Stimulated activated CD8-positive, alpha-beta memory T cell treated with anti-CD3 and anti-CD28 coated beads, Interleukin-15, amount 100 ng/mL, for 48 hours (primary cell): ENCODE data around the gene RBBP8.
"Not testable (repeated sequence)": the region's sequence is repeated elsewhere in the genome, so short reads cannot be mapped to it uniquely, and the experiment has no call there.

ENCODE experiments used
- DNase-seq, 2 donors: peaks; one replicate each; pipeline ENCODE4 v3.0.0-alpha.2; 2020; ENCODE audit warnings: low read depth in 2 of 2

RBBP8 gene

DNA sequence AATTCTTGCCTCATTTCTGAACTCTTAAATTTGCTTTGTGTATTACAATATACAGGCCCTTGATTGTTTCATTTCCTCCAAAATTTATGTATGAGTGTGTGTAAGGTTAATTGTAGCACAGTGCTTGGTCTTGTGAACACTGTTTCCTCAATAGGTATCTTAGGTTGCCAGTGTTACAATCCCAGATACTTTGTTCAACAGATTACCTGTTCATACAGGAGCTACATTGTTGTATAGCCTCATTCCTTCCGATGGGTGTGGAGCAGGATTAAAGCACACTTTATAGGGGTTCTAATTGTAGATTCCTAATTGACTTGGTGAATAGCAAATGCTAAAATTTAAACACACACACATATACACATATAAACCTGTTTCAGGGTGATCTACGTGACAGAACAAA, 10.7 kb downstream of the RBBP8 start:
- no peak for DNase-seq

DNA sequence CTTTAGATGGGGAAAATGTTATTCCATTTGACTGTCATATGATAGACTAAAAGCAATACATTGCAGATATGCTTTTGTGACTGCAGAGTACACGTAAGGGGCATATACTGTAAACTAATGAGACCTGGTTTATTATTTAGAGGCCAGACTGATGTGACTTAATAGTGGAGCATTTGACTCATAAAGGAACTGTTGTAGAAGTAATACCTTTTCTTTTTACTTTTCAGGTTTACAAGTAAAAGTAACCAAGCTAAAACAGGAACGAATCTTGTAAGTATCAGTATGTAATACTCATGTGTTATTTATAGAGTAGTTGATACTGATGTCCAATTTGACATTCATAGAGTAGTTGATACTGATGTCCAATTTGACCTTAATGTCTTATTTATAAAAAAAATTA, 13.1 kb downstream of the RBBP8 start:
- DNase-seq = no peak

DNA sequence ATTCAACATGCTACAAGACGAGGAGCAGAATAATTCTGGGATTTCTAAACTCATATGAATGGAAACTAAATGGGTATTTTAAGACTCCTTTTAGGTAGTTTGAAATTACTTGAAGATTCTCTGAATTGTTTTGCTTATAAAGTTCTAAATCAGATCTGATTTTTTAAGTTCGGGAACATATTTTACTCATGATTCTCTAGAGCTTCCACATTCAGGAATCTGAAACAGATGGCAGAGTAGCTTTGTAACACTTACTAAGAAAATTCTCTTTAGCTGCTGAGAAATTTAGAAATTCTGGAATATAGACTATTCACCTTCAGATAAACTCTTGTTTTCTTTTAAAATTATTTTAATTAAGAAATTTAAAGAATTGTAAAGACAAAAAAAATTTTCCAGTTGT, 13.7 kb downstream of the RBBP8 start:
- DNase-seq = no peak

DNA sequence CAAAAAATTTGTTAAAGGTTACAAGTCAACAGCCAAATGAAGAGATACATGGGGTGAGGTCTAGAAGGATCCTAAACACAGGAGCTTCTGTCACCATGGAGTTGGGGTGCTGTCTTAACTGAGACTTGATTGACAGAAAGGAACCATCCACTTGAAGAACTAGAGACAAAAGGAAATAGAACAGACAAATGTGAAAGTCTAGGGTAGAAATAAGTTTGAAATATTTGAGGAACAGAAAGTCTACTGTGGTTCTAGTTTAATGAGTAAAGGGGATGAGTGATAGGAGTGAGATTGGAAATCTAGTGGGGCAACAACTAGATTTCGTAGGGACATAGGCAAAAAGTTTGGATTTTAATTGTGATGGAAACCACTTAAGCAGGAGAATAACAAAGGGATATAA, 18.7 kb downstream of the RBBP8 start:
- no peak for DNase-seq

DNA sequence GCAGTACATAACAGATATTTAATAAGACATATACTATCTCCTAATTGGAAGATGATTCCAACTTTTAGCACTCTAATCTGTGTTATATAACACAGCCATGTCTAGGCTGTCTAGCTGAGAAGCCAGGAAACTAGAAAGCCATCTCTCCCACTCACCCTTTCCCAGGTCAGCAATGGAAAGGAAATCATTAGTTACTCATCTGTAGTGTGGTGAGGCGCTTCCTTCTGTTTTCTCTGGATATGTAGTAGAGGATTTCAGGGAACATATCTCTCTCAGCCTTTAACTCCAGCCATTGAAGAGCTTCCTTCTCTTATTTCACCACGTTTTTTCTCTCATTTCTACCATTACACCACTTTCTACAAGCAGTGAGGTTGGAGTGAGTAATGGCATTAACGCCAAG, 19.4 kb downstream of the RBBP8 start:
- DNase-seq = no peak

DNA sequence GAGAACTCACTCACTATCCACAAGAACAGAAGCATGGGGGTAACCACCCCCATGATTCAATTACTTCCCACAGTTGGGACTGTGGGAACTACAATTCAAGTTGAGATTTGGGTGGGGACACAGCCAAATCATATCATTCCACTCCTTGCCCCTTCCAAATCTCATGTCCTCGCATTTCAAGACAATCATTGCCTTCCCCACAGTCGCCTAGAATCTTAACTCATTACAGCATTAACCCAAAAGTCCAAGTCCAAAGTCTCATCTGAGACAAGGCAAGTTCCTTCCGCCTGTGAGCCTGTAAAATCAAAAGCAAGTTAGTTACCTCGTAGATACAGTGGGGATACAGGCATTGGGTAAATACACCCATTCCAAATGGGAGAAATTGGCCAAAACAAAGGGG, 20.9 kb downstream of the RBBP8 start:
- DNase-seq = not testable (repeated sequence)

DNA sequence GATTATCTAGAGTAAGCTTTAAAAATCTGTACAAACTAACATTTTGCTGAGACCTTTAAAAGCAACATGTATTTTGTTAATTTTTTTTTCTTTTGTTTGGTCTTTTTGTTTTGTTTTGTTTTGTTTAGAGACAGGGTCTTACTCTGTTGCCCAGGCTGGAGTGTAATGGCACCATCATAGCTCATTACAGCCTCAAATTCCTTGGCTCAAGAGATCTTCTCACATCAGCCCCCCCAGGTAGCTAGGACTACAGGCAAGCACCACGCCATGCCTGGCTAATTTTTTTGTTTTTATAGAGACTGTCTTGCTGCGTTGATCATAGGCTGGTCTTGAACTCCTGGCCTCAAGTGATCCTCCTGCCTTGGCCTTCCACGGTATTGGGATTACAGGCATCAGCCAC, 23.1 kb downstream of the RBBP8 start:
- DNase-seq = no peak

DNA sequence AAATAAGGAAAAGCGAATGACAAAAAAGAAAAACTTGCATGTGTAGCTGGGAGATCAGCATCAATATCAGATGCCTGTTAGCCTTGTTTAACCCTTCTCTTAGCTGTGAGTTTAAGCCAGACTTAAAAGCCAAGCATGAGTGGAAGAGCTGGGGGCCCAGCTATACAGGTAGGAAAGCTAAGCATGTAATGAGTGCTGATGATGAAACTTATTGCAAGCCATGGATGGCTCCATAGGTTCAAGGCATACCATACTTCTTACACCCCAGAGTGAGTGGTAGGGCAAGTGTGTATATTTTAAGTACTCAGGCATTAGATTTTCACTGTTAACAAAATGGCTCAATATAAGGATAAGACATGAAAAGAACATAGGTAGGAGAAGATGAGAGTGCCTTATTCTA, 28.0 kb downstream of the RBBP8 start:
- DNase-seq = no peak

DNA sequence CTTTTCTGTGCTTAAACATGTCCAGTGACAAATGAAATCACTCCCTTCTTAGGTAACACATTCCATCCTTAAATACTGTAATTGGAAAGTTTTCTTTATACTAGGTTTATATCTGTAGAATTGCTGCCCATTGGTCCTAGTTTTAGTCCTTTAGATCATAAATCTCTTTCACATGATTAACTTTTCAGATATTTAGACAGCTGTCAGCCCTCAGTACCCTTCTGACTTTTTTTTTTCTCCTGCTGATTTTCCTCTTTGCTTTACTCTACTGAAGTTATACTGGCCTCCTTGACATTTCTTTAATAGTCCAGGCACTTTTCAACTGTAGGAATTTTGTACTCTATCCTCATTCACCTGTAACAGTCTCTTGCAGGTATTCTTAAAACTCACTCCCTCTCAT, 28.9 kb downstream of the RBBP8 start:
- no peak for DNase-seq

DNA sequence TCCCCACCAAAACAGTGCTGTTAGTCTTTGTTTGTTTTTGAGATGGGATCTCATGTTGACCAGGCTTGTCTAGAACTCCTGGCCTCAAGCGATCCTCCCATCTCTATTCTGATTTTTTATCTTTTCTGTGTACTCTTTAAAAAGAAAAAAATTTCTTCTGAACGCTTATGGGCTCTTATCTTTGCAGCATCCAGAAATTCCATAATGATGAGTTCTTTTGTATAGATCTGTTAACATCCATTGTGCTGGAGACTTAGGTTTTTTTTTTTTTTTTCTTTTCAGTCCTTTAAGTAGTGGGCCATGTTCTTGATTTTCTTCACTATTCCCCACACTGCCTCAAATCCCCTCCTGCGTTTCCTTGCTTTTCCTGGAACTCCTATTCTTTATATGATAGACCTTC, 31.0 kb downstream of the RBBP8 start:
- no peak for DNase-seq

DNA sequence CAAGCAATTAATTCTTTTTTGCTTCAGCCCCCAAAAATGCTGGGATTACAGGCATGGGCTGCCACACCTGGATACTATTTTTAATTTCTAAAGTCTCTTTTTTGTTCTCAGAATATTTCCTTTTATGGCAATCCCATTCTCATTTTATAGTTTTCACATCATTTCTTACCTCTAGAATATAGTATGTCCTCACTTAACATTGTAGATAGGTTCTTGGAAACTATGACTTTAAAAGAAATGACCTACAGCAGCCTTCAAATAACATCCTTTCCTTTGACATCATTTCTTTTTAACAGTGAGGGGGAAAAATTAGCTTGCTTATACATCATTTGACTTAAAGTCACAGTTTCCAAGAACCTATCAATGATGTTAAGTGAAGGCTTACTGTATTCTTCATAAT, 31.6 kb downstream of the RBBP8 start:
- no peak for DNase-seq

DNA sequence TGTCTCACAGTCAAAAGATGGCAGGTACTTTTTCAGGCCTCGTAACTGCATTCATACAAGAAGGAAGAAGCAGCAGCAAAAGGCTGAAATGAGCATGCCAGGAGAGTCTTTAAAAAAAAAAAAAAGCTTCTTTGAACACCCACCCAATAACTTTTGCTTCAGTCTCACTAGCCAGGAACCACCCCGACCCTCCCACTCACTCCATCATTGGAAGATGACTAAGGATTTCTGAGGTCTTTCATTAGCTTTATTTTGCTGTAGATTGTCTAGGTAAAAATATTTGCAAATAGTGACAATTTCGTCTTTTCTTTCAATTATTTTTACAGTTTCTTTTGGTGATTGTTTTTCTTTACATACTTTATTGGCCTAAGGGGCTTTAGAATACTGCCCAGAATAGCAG, 37.9 kb downstream of the RBBP8 start:
- DNase-seq = no peak

DNA sequence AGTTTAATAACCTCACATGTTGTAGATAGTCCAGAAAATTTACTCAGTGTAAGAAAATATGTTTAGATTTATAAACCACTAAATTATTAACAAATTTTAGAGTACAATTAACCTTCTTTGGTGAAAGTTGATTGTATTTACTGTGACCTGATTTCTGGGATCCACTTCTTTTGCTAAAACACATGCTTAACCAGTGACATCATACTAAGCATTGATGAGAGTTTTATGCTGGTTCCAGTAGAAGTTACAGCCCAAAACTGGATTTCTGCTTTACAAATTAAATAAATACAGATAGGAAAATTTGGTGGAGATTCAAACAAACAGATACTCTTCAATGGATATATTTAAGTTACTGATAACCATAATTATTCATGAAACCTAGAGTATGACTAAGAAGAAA, 40.9 kb downstream of the RBBP8 start:
- DNase-seq = no peak

DNA sequence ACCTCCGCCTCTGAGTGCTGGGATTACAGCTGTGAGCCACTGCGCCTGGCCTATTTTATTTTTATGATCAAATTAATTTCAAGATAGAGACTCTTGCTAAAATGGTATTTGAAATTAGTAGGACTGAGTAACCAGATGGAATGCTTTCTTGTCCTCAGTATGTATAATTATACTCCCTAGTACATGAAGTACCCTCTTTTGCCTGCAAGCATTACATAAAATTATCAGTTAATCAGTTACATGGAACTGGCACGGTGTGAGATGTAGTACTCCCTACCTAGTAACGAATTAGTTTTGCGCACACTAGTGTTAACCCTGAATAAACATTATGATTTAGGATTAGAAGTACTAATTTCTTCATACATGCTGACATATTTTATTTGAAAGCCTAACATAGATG, 41.6 kb downstream of the RBBP8 start:
- DNase-seq = no peak

DNA sequence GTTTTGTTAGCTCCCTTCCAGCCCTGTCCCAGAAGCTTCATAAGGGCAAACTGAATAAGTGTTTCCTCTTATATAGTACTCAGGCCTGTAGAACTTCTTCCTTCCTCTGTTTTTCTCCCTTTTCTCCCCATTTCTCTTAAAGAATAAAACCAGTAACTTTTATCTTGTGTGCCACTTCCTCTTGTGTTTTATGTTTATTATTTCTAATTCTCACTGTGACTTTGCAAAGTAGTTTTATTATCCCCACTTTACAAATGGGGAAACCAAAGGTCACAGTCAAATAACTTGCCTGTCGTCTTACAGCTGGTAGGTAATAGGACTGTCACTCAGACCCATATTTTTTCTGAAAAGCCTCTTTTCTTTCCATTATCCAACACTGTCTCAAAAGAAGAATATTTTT, 42.4 kb downstream of the RBBP8 start:
- no peak for DNase-seq

DNA sequence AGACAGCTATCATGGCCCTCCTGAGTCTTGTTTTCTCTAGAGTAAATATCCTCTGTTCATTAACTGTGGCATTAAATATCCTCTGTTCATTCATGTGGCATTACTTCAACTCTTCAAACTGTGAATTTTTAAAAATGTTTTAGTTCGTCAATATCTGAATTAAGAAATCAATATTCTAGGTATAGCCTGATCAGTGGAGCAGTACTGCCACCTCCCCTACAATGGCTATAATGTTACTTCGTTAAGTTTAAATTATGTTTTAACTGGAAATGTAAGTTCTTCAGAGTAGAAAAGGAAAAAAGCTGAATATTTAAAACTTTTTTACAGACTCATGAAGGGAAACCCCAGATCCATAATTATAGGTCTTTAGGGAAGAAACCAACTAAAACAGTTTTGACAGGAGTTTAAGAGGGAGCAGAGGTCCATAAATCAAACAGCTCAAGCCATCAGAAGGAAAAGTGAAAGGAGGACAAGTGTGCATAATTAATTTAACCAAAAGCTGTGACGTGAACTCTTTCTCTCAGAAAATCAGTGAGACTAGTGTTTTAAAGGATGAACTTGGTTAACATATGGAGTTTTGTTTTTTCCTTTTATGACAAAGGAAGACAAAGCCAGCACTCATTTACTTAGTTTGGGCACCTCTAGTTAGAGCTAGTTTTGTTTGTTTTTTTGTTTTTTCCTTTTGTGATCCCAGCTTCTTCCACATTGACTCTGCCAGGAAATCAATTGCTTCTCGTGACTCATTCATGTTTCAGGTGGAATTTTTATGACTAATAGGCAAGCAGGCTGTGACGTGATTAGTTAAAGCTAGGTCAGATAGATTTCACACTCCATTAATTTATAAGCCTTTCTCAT, 44.9 kb downstream of the RBBP8 start:
- no peak for DNase-seq

DNA sequence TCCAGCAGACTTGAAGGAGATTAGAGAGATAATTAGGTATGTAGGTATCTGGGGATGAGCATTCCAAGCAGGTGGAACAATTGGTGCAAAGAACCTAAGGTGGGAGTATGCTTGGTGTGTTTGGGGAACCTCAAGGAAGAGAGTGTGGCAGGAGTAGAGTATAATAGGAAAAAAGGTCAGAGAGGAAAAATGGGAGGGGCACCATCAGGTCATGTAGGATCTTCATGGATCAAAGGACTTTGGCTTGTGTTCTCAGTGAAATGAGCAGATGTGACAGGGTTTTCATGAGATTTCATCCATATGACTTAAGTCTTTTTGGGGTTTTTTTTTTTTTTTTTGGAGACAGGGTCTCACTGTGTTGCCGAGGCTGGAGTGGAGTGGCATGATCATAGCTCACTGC, 47.3 kb downstream of the RBBP8 start:
- DNase-seq = no peak

DNA sequence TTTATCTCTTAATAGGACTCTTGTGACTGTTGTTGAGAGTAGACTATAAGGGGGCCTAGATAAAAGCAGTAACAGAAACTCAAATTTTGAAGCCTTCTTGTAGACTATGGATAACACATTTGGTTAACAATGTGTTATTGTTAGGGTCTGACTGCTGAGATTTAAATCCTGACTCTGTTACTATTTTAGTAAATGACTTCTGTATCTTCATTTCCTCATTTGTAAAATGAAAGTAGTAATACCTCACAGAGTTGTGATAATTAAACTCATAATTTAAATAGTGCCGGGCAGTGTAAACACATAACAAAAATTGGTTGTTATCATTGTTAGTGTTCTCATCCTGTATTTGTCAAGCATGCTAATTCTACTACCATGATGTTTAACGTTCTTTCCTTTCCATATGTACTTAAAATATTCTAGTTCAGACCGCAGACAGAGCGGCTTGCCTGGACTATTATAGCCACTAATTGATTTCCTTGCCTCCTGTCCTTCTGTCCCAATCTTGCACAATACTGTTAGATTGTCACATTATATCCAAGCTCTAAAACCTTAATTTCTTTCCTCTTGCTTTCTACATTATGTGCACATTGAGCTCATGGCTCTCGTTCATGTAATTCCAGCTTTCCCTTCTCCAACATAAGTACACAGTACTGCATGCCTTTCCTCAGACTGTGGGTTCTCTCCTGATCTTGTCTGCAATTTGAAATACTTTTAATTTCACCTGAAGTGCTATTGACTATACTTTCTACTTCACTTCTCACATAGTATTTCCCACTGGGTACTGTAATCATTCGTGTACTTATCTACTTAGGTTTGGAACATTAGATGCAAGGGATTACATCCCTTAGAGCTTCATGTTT, 48.4 kb downstream of the RBBP8 start:
- DNase-seq = no peak

DNA sequence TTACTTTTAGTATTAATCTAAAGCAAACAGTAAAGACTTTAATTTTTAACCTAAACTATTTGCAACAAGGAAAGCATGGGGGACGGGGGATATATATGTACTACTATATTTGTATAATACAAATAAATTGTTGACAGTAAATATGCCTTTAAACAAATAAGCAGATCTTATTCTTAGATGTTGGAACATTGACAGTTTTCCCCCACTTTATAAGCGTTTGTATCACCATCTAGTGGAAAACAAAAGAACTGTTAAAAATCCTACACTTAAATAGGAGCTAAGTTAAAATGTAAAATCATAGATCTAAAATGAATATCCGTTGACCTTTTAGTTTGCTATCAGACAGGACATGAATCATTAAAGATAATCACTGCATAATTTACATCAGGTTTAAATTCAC, 50.0 kb downstream of the RBBP8 start:
- DNase-seq = no peak

DNA sequence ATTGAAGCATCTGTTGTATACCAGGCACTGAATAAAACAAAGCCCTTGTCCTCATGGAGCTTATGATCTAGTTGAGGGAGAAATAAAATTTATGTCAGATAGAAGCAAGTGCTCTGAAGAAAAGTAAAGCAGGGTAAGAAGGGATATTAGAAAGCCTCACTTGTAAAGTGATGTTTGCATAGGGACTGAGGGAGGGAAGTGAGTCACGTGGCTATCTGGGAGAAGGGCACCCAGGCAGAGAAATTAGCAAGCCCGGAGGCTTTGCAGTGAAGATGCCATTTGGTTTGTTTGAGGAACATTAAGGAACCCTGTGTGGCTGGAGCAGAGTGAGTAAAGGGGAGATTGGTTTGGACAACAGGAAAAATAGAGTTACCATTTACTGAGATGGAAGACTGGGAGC, 52.1 kb downstream of the RBBP8 start:
- no peak for DNase-seq

DNA sequence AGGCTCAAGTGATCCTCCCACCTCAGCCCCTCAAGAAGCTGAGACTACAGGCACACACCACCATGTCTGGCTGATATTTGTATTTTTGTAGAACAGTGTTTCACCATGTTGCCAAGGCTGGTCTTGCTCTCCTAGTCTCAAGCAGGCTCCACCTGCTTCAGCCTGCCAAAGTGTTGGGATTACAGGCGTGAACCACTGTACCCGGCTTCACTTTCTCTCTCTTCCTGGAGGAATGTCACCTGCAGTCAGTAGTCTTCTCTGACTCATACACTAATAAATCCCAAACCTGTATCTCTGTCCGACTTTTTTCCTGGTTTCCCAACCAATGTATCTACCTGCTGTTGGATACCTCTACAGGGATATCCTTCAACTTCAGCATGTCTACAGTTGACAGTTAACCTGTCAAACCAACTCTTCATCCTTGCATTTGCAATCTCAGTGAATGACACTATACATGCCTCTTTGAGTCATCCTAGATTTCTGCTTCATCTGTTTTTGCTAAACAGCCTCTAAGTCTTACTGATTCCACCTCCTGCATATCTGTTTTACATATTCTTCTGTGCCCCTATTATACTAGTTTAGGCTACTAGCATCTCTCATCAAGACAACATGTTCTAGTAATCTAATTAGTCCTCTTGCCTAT, 54.5 kb downstream of the RBBP8 start:
- no peak for DNase-seq

DNA sequence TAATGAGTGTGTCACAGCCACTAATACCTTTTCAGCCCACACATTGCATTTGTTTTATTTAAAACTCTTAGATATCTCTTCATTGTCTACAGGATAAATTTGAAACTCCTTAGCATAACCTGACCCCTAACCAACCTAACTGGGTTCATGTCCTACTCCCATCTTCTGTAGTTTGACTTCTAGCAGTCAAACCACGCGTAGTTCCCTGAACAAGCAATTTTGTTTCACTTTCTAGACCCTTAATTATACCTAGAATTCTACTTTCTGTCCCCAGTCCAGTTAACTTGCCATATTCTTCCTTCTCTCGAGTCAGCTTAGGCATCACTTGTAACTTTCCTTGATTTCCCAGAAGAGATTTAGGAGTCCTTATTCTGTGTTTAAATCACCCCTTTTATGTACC, 55.1 kb downstream of the RBBP8 start:
- no peak for DNase-seq

DNA sequence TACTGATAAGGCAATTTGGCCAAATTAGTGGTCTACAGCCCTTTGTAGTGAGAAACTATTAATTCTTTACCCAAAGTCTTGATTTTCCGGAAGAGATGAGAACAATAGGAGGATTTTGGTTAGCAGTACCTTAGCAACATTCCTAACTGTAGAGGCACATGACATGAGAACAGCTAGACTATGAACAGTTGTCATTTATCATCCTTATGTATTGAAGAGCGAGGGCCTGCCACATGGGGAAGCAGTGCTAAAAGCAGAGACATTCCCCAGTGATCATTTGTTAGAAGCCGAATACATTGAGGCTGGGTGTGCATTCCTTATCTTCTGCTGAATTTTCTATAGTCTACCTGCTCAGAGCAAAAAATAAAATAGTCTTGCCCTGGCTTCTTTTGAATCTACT, 65.2 kb downstream of the RBBP8 start:
- DNase-seq = no peak
